ENCODE results near the gene DACH1.
"Not testable (repeated sequence)": the region's sequence is repeated elsewhere in the genome, so short reads cannot be mapped to it uniquely, and the experiment has no call there.

DACH1 gene

GRCh38 chr13:71854401-71854800, 12.6 kb downstream of the DACH1 start:
- no peak for DNase-seq (ENCODE audit: low read depth)
- no peak overlapping the region for H3K4me3 ChIP-seq (ENCODE audit: control insufficient read depth, low read depth, low read length)
- TF ChIP-seq CTCF (conservative IDR thresholded peaks at IDR 0.05; ENCODE audit: control insufficient read depth, insufficient read depth, low read depth, low read length) = no peak

- H3K4me3 ChIP-seq (ENCODE audit: control insufficient read depth, low read depth, low read length) = no peak overlapping the region
- no peak for TF ChIP-seq CTCF (conservative IDR thresholded peaks at IDR 0.05; ENCODE audit: control insufficient read depth, insufficient read depth, low read depth, low read length)
- DNase-seq (ENCODE audit: low read depth) = no peak
These were observed 13.3 kb downstream of the DACH1 start for GRCh38 chr13:71853725-71854124.

GRCh38 chr13:71852736-71853135, 14.3 kb downstream of the DACH1 start:
- no peak overlapping the region for H3K4me3 ChIP-seq (ENCODE audit: control insufficient read depth, low read depth, low read length)
- no peak for DNase-seq (ENCODE audit: low read depth)
- TF ChIP-seq CTCF (conservative IDR thresholded peaks at IDR 0.05; ENCODE audit: control insufficient read depth, insufficient read depth, low read depth, low read length) = no peak

- DNase-seq (ENCODE audit: low read depth) = no peak
- no peak overlapping the region for H3K4me3 ChIP-seq (ENCODE audit: control insufficient read depth, low read depth, low read length)
- TF ChIP-seq CTCF (conservative IDR thresholded peaks at IDR 0.05; ENCODE audit: control insufficient read depth, insufficient read depth, low read depth, low read length) = no peak
These were observed 15.2 kb downstream of the DACH1 start for GRCh38 chr13:71851498-71852409.

GRCh38 chr13:71842003-71842402, 25.0 kb downstream of the DACH1 start:
- TF ChIP-seq CTCF (conservative IDR thresholded peaks at IDR 0.05; ENCODE audit: control insufficient read depth, insufficient read depth, low read depth, low read length) = no peak
- no peak for DNase-seq (ENCODE audit: low read depth)
- no peak overlapping the region for H3K4me3 ChIP-seq (ENCODE audit: control insufficient read depth, low read depth, low read length)

- H3K4me3 ChIP-seq (ENCODE audit: control insufficient read depth, low read depth, low read length) = no peak overlapping the region
- no peak for DNase-seq (ENCODE audit: low read depth)
- no peak for TF ChIP-seq CTCF (conservative IDR thresholded peaks at IDR 0.05; ENCODE audit: control insufficient read depth, insufficient read depth, low read depth, low read length)
These were observed 28.2 kb downstream of the DACH1 start for GRCh38 chr13:71838842-71839241.

- H3K4me3 ChIP-seq (ENCODE audit: control insufficient read depth, low read depth, low read length); DNase-seq (ENCODE audit: low read depth): not testable (repeated sequence)
These were observed 29.4 kb downstream of the DACH1 start for GRCh38 chr13:71837582-71837981.
